ENCODE measurements around the gene CAPN15. TPM values are rescaled to one million over a fixed set of nuclear protein-coding genes. Genes with fewer than 3 reads are reported as not detected.

Gene CAPN15
- total and polyA plus RNA-seq, 2 experiments from 2014 or later, result 5.4 to 68.0 TPM

GRCh38 chr16:582614-583331, 55.3 kb downstream of the CAPN15 start:
- no peaks in the 10 kb centered on the region; the same call in 1 of the 2 replicates for H3F3A ChIP-seq (ENCODE audit: insufficient read depth)
- no peak overlapping the region for H3K27ac ChIP-seq
- H3K27me3 ChIP-seq (replicated peaks; ENCODE audit: insufficient read depth), result no peaks in the 10 kb centered on the region
- DNase-seq, result no peak
- H3K36me3 ChIP-seq (ENCODE audit: low read depth), result no peaks in the 10 kb centered on the region
- H3K79me2 ChIP-seq (ENCODE audit: insufficient read depth), result peaks cover 6% of the 10 kb centered on the region
- no peaks in the 10 kb centered on the region for H4K20me1 ChIP-seq (ENCODE audit: insufficient read depth)
- H3K9me3 ChIP-seq (ENCODE audit: low read depth), result no peaks in the 10 kb centered on the region
- WGBS, 2 experiments (ENCODE audit: low coverage in 1 of 2, low lambda C conversion rate in 2 of 2, missing lambda C conversion rate in 2 of 2), result 91 to 95% methylated on average over 18 to 21 of the region's 21 CpGs
- in situ Hi-C loops (cut with MboI), result no loop called here
- no peak overlapping the region for H3K4me2 ChIP-seq (ENCODE audit: unreplicated experiment)
- TF ChIP-seq EZH2phosphoT487 (IDR thresholded peaks at IDR 0.05; ENCODE audit: insufficient read depth, low read depth), result no peak
- TF ChIP-seq EZH2 (IDR thresholded peaks at IDR 0.05; ENCODE audit: insufficient read depth, poor library complexity, severe bottlenecking), result no peak
- no peak overlapping the region for H2AFZ ChIP-seq
- H3K9me2 ChIP-seq (ENCODE audit: insufficient read depth), result no peaks in the 10 kb centered on the region
- H3K4me1 ChIP-seq (ENCODE audit: insufficient read depth), result 0 out of 2 replicates have a peak, but pooled peaks cover 5% of the 10 kb centered on the region
- no peak overlapping the region for H3K9ac ChIP-seq
- H3K4me3 ChIP-seq, result no peak overlapping the region

- no peak for DNase-seq
- H3K79me2 ChIP-seq (ENCODE audit: insufficient read depth), result peaks cover 12% of the 10 kb centered on the region
- H3K9ac ChIP-seq, result no peak overlapping the region
- H3K4me1 ChIP-seq (ENCODE audit: insufficient read depth), result 0 out of 2 replicates have a peak, but pooled peaks cover 5% of the 10 kb centered on the region
- H3K4me3 ChIP-seq, result no peak overlapping the region
- no peaks in the 10 kb centered on the region; the same call in 1 of the 2 replicates for H3F3A ChIP-seq (ENCODE audit: insufficient read depth)
- H3K9me3 ChIP-seq (ENCODE audit: low read depth), result no peaks in the 10 kb centered on the region
- TF ChIP-seq EZH2 (IDR thresholded peaks at IDR 0.05; ENCODE audit: insufficient read depth, poor library complexity, severe bottlenecking), result no peak
- TF ChIP-seq EZH2phosphoT487 (IDR thresholded peaks at IDR 0.05; ENCODE audit: insufficient read depth, low read depth), result no peak
- WGBS, 2 experiments (ENCODE audit: low coverage in 1 of 2, low lambda C conversion rate in 2 of 2, missing lambda C conversion rate in 2 of 2), result 63 to 66% methylated on average over 16 of the region's 16 CpGs
- H4K20me1 ChIP-seq (ENCODE audit: insufficient read depth), result no peaks in the 10 kb centered on the region
- no peaks in the 10 kb centered on the region for H3K27me3 ChIP-seq (replicated peaks; ENCODE audit: insufficient read depth)
- no peaks in the 10 kb centered on the region for H3K9me2 ChIP-seq (ENCODE audit: insufficient read depth)
- H2AFZ ChIP-seq, result no peak overlapping the region
- H3K4me2 ChIP-seq (ENCODE audit: unreplicated experiment), result no peak overlapping the region
- H3K36me3 ChIP-seq (ENCODE audit: low read depth), result no peaks in the 10 kb centered on the region
- in situ Hi-C loops (cut with MboI), result no loop called here
- H3K27ac ChIP-seq, result no peak overlapping the region
Measured at GRCh38 chr16:583470-583814, 55.9 kb downstream of the CAPN15 start.

GRCh38 chr16:583815-584591, 56.5 kb downstream of the CAPN15 start:
- no peaks in the 10 kb centered on the region; the same call in 1 of the 2 replicates for H3F3A ChIP-seq (ENCODE audit: insufficient read depth)
- TF ChIP-seq EZH2phosphoT487 (IDR thresholded peaks at IDR 0.05; ENCODE audit: insufficient read depth, low read depth) (no peak), EZH2 (IDR thresholded peaks at IDR 0.05; ENCODE audit: insufficient read depth, poor library complexity, severe bottlenecking) (no peak)
- H3K27me3 ChIP-seq (replicated peaks; ENCODE audit: insufficient read depth), result no peaks in the 10 kb centered on the region
- no peaks in the 10 kb centered on the region for H3K9me2 ChIP-seq (ENCODE audit: insufficient read depth)
- H4K20me1 ChIP-seq (ENCODE audit: insufficient read depth), result no peaks in the 10 kb centered on the region
- in situ Hi-C loops (cut with MboI), result no loop called here
- peaks cover 13% of the 10 kb centered on the region for H3K79me2 ChIP-seq (ENCODE audit: insufficient read depth)
- H3K4me2 ChIP-seq (ENCODE audit: unreplicated experiment), result no peak overlapping the region
- 51 to 56% methylated on average over 35 to 38 of the region's 38 CpGs for WGBS, 2 experiments (ENCODE audit: low coverage in 1 of 2, low lambda C conversion rate in 2 of 2, missing lambda C conversion rate in 2 of 2)
- no peak overlapping the region for H3K9ac ChIP-seq
- no peaks in the 10 kb centered on the region for H3K36me3 ChIP-seq (ENCODE audit: low read depth)
- H2AFZ ChIP-seq, result no peak overlapping the region
- no peak overlapping the region for H3K4me3 ChIP-seq
- H3K9me3 ChIP-seq (ENCODE audit: low read depth), result no peaks in the 10 kb centered on the region
- no peak for DNase-seq
- no peak overlapping the region for H3K27ac ChIP-seq
- 0 out of 2 replicates have a peak, but pooled peaks cover 5% of the 10 kb centered on the region for H3K4me1 ChIP-seq (ENCODE audit: insufficient read depth)

- no peaks in the 10 kb centered on the region; the same call in 1 of the 2 replicates for H3F3A ChIP-seq (ENCODE audit: insufficient read depth)
- H4K20me1 ChIP-seq (ENCODE audit: insufficient read depth), result no peaks in the 10 kb centered on the region
- 0 out of 2 replicates have a peak, but pooled peaks cover 5% of the 10 kb centered on the region for H3K4me1 ChIP-seq (ENCODE audit: insufficient read depth)
- no peak overlapping the region for H3K9ac ChIP-seq
- DNase-seq, result no peak
- in situ Hi-C loops (cut with MboI), result no loop called here
- H3K36me3 ChIP-seq (ENCODE audit: low read depth), result no peaks in the 10 kb centered on the region
- H3K79me2 ChIP-seq (ENCODE audit: insufficient read depth), result peaks cover 16% of the 10 kb centered on the region
- 18 to 24% methylated on average over 10 of the region's 10 CpGs for WGBS, 2 experiments (ENCODE audit: low coverage in 1 of 2, low lambda C conversion rate in 2 of 2, missing lambda C conversion rate in 2 of 2)
- no peak overlapping the region for H3K27ac ChIP-seq
- TF ChIP-seq EZH2phosphoT487 (IDR thresholded peaks at IDR 0.05; ENCODE audit: insufficient read depth, low read depth) (no peak), EZH2 (IDR thresholded peaks at IDR 0.05; ENCODE audit: insufficient read depth, poor library complexity, severe bottlenecking) (no peak)
- no peaks in the 10 kb centered on the region for H3K9me2 ChIP-seq (ENCODE audit: insufficient read depth)
- no peak overlapping the region for H3K4me2 ChIP-seq (ENCODE audit: unreplicated experiment)
- no peaks in the 10 kb centered on the region for H3K9me3 ChIP-seq (ENCODE audit: low read depth)
- no peak overlapping the region for H2AFZ ChIP-seq
- no peaks in the 10 kb centered on the region for H3K27me3 ChIP-seq (replicated peaks; ENCODE audit: insufficient read depth)
- H3K4me3 ChIP-seq, result no peak overlapping the region
Measured at GRCh38 chr16:585351-585750, 57.8 kb downstream of the CAPN15 start.
